GM21447 (cell line): ENCODE results near the gene PLD2.
"Not testable (repeated sequence)": the region's sequence is repeated elsewhere in the genome, so short reads cannot be mapped to it uniquely, and the experiment has no call there.

Experiments used
- ATAC-seq: cut with Tn5 transposase; IDR thresholded peaks from one replicate; pipeline ENCODE4 v1.9.1; 2021; ENCODE audit not compliant: unreplicated experiment

PLD2 gene

DNA sequence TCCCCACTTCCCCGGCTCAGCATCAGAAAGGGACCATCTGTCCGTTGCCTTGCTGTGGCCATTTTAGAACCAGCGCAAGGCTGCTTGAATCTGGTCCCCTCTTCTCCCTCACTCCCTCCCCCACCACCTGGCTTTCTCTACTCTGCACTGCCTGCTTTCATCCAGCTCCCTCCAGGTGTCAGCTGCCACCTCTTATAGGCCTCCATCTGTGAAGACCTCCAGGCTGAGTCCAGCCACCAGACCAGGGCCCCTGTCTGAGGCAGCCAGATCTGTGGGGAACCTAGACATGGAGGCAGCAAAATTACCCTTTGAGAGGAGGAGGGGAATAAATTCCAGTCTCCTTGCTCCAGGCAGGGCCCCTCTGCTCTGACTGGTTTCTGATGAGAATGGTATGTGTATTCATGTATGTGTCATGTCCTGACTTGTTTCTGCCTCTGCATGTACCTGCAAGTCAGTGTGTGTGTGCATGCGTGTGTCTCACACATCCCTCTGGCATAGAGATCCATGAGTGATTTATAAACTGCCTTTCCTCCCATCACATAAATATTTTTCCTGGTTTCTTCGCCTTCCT is 47.2 kb downstream of the PLD2 start:
- no peak for ATAC-seq

DNA sequence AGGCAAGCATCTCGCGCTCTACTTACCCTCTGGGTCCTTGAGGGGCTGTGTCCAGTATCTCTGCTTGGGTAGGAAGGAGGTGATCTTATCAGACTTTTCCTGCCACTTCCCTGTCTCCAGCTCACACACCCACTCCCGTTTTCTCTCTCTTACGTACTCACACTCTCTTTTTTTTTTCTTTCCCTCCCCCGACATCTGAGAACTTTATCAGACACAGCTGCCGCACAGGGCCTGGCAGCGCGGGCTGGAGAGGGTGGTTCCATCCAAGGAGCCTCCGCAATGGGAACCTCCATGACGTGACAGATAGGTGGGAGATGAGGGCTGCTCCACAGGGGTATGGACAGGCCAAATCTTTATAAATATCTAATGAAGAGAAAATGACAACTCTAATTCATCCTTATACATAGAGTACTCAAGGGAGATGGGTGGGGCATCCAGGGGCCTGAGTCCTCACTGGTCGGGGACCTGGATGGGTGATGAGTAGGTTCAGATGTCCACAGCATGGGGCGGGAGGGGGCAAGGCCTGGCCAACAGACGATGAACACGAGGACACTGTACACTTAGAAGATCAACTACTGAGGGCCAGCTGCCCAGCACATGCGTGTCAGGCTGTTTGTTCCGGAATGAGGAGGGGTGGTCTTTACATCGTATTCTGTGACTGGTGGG is 49.5 kb downstream of the PLD2 start:
- no peak for ATAC-seq

DNA sequence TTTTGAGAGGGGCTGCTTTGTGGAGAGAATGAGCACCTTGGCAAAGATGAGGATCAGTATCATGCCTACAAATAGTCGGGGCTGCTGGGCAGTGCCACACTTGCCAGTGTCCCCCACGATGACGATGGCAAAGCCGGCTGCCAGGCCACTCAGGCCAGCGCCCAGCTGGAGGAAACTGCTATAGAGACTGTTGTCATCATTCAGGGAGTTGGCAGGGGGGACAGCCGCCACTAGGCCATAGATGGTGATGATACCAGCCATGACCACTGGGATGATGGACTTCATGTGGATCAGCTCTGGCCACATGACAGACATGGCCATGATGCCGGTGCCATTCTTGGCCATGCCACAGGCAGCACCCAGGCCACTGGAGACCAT is 50.0 kb downstream of the PLD2 start:
- no peak for ATAC-seq

DNA sequence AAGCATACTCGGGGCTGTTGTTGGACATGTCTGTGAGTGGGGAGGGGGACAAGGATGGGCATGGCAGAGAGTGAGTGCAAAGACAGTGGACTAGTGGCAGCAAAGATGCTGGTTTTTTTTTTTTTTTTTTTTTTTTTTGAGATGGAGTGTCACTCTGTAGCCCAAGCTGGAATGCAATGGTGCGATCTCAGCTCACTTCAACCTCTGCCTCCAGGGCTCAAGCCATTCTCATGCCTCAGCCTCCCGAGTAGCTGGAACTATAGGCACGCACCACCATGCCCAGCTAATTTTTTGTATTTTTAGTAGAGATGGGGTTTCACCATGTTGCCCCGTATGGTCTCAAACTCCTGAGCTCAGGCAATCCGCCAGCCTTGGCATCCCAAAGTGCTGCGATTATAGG is 50.4 kb downstream of the PLD2 start:
- ATAC-seq, result not testable (repeated sequence)

DNA sequence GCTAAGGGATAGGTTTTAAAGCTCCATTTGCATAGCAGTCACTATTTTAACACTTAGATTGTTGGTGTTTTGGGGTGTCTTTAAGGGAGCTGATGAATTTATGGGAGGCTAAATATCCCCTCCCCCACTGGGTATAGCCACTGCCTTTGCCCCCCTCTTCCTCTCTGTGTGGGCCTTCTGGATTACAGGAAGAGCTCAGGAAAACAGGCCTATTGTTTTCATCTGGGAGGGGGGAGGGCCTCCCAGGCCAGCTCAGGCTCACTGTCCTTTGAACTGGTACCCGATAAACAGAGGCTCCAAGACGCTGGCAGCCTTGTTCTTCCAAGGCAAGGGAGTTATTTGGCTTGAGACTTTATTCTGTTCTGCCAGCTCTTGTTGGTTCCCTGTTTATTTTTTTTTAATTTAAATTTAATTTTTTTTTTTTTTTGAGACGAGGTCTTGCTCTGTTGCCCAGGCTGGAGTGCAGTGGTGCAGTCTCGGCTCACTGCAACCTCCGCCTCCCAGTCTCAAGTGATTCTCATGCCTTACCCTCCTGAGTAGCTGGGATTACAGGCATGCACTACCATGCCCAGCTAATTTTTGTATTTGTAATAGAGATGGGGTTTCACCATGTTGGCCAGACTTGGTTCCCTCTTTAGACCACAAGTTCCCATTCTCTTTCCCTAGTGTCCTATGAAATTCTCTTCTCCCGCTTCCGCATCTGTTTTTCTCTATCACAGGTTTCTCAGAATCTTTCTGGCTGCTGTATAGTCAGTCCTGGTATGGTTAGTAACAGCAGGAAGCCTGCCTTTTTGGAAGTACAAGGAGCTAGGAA is 51.3 kb downstream of the PLD2 start:
- ATAC-seq, result no peak

DNA sequence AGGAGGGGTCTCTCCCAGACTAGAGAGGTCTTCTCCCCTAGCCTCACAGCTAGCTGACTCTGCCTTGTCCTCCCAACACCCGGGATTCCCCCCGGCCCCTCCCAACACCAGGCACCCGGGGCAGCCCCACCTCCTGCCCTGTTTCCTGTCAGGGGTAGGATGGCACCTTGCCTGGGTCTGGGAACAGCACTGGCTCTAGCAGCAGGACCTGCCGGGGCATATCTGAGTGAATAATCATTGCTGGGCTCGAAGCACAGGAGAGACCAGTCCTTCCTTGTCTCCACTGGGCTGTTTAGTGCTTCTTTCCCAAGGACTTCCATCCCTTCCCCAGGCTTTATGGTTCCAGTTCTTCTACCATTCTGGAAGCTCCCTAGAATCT is 51.9 kb downstream of the PLD2 start:
- ATAC-seq, result no peak

DNA sequence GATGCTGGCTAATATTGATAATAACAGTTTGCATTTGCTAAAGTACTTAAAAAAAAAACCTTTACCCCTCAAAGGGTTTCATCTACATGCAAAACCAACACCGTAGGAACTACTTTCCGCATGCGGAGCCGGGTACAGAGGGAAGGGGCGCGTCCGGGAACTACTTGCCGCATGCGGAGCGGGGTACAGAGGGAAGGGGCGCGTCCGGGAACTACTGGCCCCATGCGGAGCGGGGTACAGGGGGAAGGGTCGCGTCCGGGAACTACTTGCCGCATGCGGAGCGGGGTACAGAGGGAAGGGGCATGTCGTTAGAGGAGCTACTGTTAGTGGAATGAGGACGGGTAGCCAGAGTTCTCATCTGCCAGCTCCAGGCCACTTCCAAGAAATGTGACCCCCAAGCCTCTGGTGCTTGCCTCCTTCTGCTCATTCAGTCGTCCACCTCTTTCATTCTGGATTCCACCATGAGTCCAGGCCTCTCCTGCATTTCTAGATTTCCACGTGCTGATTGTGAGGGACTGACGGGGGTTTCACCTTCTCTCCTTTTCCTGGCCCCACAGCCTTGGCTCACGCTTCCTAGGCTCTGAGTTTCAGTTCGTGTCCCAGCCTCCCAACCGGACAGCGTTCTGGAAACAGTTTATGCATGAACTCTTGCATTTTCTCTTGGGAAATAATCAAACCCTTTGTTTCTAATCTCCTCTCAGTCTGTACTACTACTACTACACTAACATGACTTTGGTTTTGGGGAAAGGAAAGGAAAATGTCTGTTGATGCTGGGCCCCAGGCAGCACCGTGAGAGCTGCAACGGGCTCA is 53.1 kb downstream of the PLD2 start:
- ATAC-seq, result no peak

DNA sequence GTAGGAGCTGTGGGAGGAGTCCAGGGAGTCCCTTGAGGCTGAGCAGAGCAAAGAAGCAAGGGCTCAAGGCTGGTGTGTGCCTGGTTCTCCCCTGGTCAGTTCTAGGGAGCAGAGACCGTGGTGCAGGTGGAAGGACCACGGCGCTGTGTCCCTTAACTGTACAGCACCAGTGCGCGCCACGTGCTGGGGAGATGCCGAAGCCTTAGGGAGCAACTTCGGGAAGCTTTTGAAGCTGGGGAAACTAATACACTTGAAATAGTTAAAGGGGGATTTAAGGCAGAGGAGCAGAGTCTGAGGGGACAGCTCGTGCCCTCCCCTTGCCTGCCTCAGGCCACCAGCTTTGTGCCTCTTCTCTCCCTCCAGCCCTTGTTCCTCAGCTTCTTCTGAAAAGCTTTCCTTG is 53.7 kb downstream of the PLD2 start:
- ATAC-seq, result no peak

DNA sequence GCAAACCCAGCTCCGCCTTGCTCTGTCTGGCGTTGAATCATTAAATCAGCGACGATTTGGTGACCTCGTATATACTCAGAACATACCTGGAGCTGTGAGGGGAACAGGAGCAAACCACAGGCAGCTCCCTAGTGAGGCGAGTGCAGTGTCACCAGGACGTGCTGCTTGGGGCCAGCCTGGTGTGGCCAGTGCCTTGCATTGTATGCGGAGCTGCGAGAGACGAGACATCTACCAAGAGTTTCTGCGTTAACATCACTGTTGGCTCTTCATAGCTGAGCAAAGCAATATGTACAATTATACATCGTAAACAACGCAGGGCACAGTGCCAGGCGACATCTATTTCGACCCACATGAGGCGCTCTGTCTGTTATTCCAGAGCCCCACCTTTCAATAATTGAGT is 54.1 kb downstream of the PLD2 start:
- ATAC-seq, result no peak

DNA sequence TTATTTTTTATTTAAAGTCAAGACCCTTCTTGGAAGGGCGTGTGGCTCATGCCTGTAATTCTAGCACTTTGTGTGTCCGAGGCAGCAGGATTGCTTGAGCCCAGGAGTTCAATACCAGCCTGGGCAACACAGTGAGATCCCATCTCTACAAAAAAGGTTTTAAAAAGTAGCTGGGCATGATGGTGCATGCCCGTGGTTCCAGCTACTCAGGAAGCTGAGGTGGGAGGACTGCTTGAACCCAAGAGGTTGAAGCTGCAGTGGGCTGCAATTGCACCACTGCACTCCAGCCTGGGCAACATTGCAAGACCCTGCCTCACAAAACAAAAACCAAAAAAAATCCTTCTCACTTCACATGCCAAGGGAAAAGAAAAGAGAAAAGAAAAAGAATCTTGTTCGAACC is 55.8 kb downstream of the PLD2 start:
- ATAC-seq, result no peak

DNA sequence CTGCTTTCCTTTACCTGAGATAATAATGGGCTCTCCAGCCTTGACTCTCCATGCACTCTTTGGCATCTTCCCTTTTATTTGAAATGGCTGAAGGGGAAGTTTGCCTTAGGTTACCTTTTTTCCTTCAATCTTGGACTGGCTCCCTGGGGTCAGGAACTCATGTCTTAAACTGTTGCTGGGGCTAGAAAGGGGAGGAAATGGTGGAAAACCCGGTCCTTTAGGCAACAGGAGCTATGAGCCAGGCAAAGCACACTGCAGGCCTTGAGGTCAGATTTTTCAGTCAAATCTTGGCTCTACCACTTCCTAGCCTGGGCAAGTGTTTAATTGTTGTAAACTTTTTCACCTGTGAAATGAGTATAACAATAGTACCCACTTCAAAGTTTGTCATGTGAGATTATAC is 56.4 kb downstream of the PLD2 start:
- ATAC-seq, result no peak

DNA sequence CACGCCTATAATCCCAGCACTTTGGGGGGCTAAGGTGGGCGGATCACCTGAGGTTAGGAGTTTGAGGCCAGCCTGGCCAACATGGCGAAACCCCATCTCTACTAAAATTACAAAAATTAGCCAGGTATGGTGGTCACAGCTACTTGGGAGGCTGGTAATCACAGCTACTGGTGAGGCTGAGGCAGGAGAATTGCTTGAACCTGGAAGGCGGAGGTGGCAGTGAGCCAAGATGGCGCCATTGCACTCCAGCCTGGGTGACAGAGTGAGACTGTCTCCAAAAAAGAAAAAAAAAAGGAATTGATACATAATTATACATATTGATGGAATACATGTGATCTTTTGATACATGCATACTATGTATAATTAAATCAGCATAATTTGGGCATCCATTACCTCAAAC is 60.6 kb downstream of the PLD2 start:
- not testable (repeated sequence) for ATAC-seq

DNA sequence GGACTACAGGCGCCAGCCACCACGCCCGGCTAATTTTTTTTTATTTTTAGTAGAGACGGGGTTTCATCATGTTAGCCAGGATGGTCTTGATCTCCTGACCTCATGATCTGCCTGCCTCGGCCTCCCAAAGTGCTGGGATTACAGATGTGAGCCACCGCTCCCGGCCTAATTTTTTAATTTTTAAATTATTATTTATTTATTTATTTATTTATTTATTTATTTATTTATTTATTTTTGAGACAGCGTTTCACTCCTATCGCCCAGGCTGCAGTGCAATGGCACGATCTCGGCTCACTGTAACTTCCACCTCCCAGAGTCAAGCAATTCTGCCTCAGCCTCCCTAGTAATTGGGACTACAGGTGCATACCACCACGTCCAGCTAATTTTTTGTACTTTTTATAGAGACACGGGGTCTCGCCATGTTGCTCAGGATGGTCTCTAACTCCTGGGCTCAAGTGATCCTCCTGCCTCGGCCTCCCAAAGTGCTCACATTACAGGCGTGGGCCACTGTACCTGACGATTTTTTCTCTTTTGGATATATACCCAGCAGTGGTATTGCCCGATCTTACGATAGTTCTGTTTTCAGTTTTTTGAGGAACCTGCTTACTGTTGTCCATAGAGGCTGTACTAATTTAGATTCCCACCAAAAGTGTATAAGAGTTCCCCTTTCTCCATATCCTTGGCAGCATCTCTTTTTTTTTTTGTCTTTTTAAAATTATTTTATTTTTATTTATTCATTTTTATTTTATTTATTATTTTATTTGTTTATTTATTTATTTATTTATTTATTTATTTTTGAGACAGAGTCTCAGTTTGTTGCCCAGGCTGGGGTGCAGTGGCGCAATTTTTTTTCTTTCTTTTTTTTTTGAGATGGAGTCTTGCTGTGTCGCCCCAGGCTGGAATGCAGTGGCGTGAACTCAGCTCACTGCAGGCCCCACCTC is 62.4 kb downstream of the PLD2 start:
- not testable (repeated sequence) for ATAC-seq

DNA sequence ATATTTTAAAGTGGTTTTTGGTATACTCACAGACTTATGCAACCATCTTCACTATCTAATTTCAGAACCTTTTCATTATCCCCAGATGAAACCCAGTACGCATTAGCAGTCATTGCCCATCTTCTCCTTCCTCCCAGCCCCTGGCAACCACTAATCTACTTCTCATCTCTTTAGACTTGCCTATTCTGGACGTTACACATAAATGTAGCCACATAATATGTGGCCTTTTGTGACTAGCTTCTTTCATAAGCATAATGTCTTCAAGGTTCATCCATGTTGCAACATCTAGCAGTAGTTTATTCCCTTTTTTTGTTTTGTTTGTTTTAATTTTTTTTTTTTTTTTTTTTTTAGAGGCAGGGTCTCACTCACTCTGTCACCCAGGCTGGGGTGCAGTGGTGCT is 63.9 kb downstream of the PLD2 start:
- ATAC-seq, result no peak

DNA sequence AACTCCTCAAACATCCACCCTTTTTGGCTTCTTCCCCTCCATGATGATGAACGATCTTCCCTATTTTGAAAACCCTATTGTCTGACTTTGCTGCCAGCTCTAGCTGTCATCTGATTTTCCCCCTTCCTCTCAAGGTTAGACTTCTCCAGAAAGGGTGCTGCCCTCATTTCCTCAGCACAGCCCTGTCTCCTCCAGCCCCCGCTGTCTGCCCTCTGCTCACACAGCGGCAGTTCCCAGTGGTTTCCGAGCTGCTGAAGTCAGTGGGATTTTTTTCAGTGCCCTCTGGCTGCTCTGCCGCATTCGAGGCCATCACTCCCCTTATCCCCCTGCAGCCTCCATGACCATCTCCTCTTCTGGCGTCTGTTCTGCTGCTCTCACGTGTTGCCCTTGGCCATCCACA is 65.8 kb downstream of the PLD2 start:
- ATAC-seq, result no peak
